LHCN-M2 (cell line): ENCODE results near the gene HDAC6. TPM values are rescaled to one million over a fixed set of nuclear protein-coding genes. Genes with fewer than 3 reads are reported as not detected.

ENCODE experiments used
- total RNA-seq: library from RNA; depleted of rRNA; stranded (reverse); fragments of >200 nt; gene quantifications from 2 replicates; pipeline ENCODE4 v1.2.3, GENCODE V29; 2014; rRNA removed

Gene HDAC6
- total RNA-seq, 1 experiment from 2014 or later = 49.1 TPM

Other genes starting within 250 kb of the HDAC6 start
- 162 and 170 TPM in 2 replicates for gene RBM3, start 227.6 kb upstream of the HDAC6 start, total RNA-seq
- 131 and 133 TPM in 2 replicates for gene WDR13, start 204.6 kb upstream of the HDAC6 start, total RNA-seq
- not detected in 2 replicates for gene WAS, start 118.3 kb upstream of the HDAC6 start, total RNA-seq
- gene SUV39H1, start 105.3 kb upstream of the HDAC6 start, total RNA-seq = 13.0 and 14.8 TPM in 2 replicates
- not detected in 2 replicates for gene GLOD5, start 40.3 kb upstream of the HDAC6 start, total RNA-seq
- not detected in 2 replicates for gene GATA1, start 15.5 kb upstream of the HDAC6 start, total RNA-seq
- not detected in 2 replicates for gene ERAS, start 24.4 kb downstream of the HDAC6 start, total RNA-seq
- gene PCSK1N, start 33.5 kb downstream of the HDAC6 start, total RNA-seq = 1.8 and 3.2 TPM in 2 replicates
- 36.6 and 41.2 TPM in 2 replicates for gene TIMM17B, start 95.7 kb downstream of the HDAC6 start, total RNA-seq
- 43.9 and 53.2 TPM in 2 replicates for gene PQBP1, start 95.9 kb downstream of the HDAC6 start, total RNA-seq
- gene SLC35A2, start 109.6 kb downstream of the HDAC6 start, total RNA-seq = 25.4 and 30.4 TPM in 2 replicates
- gene PIM2, start 117.0 kb downstream of the HDAC6 start, total RNA-seq = 8.8 and 10.7 TPM in 2 replicates
- 27.8 and 40.2 TPM in 2 replicates for gene OTUD5, start 155.5 kb downstream of the HDAC6 start, total RNA-seq
- gene KCND1, start 169.8 kb downstream of the HDAC6 start, total RNA-seq = 0.32 and 0.69 TPM in 2 replicates
- 22.3 and 25.5 TPM in 2 replicates for gene GRIPAP1, start 200.2 kb downstream of the HDAC6 start, total RNA-seq
- gene TFE3, start 241.3 kb downstream of the HDAC6 start, total RNA-seq = 58.9 and 61.5 TPM in 2 replicates